Activated naive CD8-positive, alpha-beta T cell treated with anti-CD3 and anti-CD28 coated beads for 36 hours (primary cell): ENCODE results near the gene SORT1. TPM values are rescaled to one million over a fixed set of nuclear protein-coding genes. Genes with fewer than 3 reads are reported as not detected.
"Not testable (repeated sequence)": the region's sequence is repeated elsewhere in the genome, so short reads cannot be mapped to it uniquely, and the experiment has no call there.

Experiments used
- DNase-seq: peaks from one replicate; pipeline ENCODE4 v3.0.0; 2021
- H3K27ac Mint-ChIP-seq: one replicate; pipeline ENCODE4 v1.8.0; 2022; ENCODE audit warnings: mild to moderate bottlenecking, moderate library complexity, mixed read lengths
- H3K27me3 Mint-ChIP-seq: one replicate; pipeline ENCODE4 v1.8.0; 2022; ENCODE audit warnings: mild to moderate bottlenecking, mixed read lengths
- H3K36me3 Mint-ChIP-seq: one replicate; pipeline ENCODE4 v1.8.0; 2021; ENCODE audit warnings: mild to moderate bottlenecking, mixed read lengths
- H3K4me1 Mint-ChIP-seq: one replicate; pipeline ENCODE4 v1.8.0; 2021; ENCODE audit warnings: mixed read lengths
- H3K4me3 Mint-ChIP-seq: one replicate; pipeline ENCODE4 v1.8.0; 2022; ENCODE audit warnings: mild to moderate bottlenecking, moderate library complexity, mixed read lengths
- H3K9me3 Mint-ChIP-seq: one replicate; pipeline ENCODE4 v1.8.0; 2022; ENCODE audit warnings: mixed read lengths
- total RNA-seq, 2 experiments: library from RNA; stranded (reverse); gene quantifications; one replicate each; pipeline ENCODE4 v1.2.3, GENCODE V29; 2021

Gene SORT1
- total RNA-seq, 2 experiments from 2014 or later: 5.6 to 6.6 TPM

DNA sequence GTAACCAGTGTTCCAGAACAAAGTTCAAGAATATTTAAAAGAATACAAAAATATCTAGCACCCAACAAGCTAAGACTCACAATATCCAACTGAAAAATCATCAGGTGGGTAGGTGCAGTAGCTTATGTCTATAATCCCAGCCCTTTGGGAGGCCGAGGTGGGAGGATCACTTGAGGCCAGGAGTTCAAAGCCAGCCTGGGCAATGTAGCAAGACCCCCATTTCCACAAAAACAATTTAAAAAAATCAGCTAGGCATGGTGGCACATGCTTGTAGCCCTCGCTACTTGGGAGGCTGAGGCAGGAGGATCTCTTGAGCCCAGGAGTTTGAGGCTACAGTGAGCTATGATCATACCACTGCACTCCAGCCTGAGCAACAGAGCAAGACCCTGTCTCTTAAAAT lies 24.0 kb downstream of the SORT1 start:
- H3K9me3 Mint-ChIP-seq, H3K4me3 Mint-ChIP-seq, DNase-seq, H3K27ac Mint-ChIP-seq, H3K36me3 Mint-ChIP-seq: not testable (repeated sequence)
- H3K4me1 Mint-ChIP-seq: peaks cover 25% of the 10 kb centered on the region
- H3K27me3 Mint-ChIP-seq: peaks cover 14% of the 10 kb centered on the region

DNA sequence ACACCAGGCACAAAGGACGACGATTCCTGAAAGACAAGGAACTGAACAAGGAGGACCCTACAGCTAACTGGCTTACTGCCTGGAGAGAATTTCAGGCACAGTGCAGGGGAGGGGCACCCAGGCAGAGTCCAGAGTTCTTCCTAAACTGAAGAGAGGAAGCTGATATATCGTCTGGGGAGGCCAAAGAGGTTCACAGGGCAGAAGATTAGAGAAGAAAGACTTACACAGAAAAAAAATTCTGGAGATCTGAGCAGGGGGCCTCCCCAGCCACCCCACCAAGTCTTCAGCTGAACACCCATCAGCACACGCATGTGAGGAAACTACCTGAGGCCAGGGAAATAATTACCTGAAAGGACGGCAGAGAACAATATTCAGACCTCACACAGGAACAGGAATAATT lies 24.6 kb downstream of the SORT1 start:
- DNase-seq: no peak
- H3K4me3 Mint-ChIP-seq: no peak overlapping the region
- H3K27me3 Mint-ChIP-seq: peaks cover 14% of the 10 kb centered on the region

DNA sequence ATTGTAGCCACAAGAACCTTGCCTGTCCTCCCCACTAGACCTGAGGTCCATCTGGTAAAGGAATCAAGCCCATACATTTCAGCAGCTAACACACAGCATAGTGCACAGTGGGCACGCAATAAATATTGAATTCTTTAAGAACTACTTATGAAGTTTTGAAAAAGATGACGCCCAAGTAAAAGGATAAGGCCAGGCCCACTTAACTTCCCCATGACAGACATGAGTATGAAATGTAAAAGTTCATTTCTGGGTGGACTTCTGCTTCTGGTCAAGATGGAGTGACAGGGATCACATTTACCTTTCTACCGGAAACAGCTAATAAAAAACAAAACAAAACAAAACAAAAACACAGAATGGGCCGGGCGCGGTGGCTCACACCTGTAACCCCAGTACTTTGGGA lies 25.4 kb downstream of the SORT1 start:
- no peak for DNase-seq
- peaks cover 20% of the 10 kb centered on the region for H3K27me3 Mint-ChIP-seq
- no peak overlapping the region for H3K4me3 Mint-ChIP-seq
- H3K27ac Mint-ChIP-seq: no peak overlapping the region
- H3K9me3 Mint-ChIP-seq: no peaks in the 10 kb centered on the region
- H3K4me1 Mint-ChIP-seq: peaks cover 25% of the 10 kb centered on the region
- no peaks in the 10 kb centered on the region for H3K36me3 Mint-ChIP-seq

More for the DNA sequence above, 24.6 kb downstream of the SORT1 start:
- Mint-ChIP-seq H3K4me1 (peaks cover 25% of the 10 kb centered on the region), H3K9me3 (no peaks in the 10 kb centered on the region), H3K36me3 (no peaks in the 10 kb centered on the region), H3K27ac (no peak overlapping the region)

DNA sequence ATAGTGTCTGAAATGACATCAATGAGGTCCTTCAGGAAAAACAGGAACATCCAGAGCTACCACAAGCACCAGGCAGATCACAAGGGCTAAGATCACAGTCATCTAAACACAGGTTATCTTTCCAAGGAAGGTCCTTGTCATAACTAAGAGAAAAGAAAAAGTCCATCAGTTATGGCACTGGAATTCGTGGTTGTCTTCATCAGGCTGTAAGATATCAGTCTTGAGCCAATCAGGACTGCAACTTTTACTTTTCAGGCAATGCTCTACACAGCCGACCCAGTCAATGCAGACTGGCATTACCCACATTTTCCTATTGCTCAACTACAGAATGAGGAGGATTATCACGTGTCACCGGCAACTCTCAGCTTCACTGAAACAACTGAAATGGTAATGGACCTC lies 26.4 kb downstream of the SORT1 start:
- H3K4me3 Mint-ChIP-seq: no peak overlapping the region
- no peaks in the 10 kb centered on the region for H3K9me3 Mint-ChIP-seq
- H3K4me1 Mint-ChIP-seq: peaks cover 25% of the 10 kb centered on the region
- DNase-seq: peak; percentile 4
- no peaks in the 10 kb centered on the region for H3K36me3 Mint-ChIP-seq
- H3K27me3 Mint-ChIP-seq: peaks cover 24% of the 10 kb centered on the region
- H3K27ac Mint-ChIP-seq: no peak overlapping the region

DNA sequence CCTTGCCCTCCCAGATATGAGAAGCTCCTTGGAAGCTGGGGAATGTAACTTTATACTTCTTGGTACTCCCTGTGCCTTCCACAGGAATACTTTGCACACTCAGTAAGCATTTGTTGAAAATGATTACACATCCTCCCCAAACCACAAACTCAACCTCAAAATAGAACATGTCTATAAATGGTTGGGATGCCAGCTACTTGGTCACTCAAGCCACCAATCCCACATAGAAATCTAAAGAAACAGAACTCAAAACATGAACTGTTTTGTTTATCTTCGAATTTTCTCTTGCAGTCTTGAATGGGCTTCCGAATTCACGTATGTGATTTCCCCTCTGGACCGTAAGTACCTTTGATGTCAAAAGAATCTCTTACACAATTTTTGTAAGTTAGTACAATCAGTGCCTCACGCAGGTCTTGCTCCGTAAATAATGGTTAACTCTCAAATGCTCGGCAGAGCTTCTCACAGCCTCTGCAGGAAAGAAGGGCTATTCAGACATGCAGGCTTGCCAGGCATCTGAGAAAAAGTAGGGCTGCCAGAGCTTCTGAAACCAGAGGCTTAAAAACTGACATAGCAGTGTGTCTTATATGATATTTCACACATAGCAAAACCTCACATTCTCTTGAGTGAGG lies 26.9 kb downstream of the SORT1 start:
- H3K4me3 Mint-ChIP-seq: no peak overlapping the region
- no peak overlapping the region for H3K27ac Mint-ChIP-seq
- H3K4me1 Mint-ChIP-seq: peaks cover 24% of the 10 kb centered on the region
- no peaks in the 10 kb centered on the region for H3K9me3 Mint-ChIP-seq
- peaks cover 24% of the 10 kb centered on the region for H3K27me3 Mint-ChIP-seq
- no peak for DNase-seq
- no peaks in the 10 kb centered on the region for H3K36me3 Mint-ChIP-seq

DNA sequence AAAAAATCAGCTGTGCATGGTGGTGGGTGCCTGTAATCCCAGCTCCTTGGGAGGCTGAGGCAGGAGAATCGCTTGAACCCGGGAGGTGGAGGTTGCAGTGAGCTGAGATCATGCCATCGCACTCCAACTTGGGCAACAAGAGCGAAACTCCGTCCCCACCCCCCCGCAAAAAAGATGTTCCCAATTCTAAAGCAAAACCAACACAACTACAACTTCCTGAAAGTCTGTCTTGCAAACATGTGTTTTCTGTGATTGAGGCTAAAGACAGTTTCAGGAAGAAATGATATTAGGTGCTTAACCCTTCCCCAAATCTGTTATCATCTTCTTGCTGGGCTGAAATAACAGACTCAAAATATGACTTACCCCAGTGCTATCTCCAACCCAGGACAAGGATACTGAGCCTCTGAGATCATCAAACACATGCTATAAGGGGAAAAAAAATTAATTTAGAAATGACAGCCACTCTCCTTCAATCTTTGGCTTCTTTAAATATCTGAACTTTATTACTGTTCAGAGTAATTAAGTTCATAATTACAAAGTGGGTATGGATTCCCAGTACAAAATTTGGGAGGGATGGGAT lies 28.5 kb downstream of the SORT1 start:
- Mint-ChIP-seq H3K4me3 (no peak overlapping the region), H3K27me3 (peaks cover 24% of the 10 kb centered on the region), H3K27ac (no peak overlapping the region), H3K9me3 (no peaks in the 10 kb centered on the region), H3K4me1 (peaks cover 21% of the 10 kb centered on the region), H3K36me3 (no peaks in the 10 kb centered on the region)
- no peak for DNase-seq

DNA sequence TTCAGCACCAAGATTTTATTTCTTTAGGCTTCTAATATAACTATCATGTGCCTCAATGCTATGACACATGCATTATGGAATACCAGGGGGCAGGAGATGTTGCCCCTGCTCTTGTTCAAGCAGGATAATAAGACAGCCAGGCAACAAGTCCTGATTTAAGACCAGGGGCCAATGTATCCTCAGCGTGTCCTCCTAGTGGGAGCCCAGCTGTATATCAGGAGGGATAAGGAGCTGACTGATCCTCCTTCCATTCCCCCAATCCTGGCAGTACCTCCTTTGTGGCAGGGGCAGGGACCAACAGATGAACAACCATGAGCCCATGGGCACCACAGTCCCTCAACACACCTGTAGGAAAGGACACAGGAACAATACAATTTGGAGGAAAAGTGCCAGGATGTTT lies 29.3 kb downstream of the SORT1 start:
- Mint-ChIP-seq H3K4me1 (peaks cover 21% of the 10 kb centered on the region), H3K4me3 (no peak overlapping the region), H3K9me3 (no peaks in the 10 kb centered on the region), H3K27me3 (peaks cover 24% of the 10 kb centered on the region), H3K27ac (no peak overlapping the region), H3K36me3 (no peaks in the 10 kb centered on the region)
- no peak for DNase-seq

DNA sequence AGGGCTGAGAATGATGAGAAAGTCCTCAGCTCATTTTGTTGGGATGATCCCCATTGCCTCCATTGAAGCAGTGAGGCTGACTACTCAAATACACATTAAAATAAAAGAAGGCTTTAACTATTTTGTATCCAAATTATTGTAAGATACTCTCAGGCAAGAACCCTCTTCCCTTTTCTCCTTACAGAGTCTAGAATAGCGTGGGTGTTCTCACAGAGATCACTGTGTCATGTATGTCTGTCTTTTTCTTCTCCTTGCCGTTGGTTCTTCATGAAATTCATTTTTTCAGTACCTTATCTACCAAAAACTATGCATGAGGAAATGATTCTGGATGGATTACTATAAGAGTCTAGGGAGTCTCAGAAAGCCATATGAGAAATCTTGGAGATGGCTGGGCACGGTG lies 30.1 kb downstream of the SORT1 start:
- Mint-ChIP-seq H3K27ac (no peak overlapping the region), H3K36me3 (no peaks in the 10 kb centered on the region), H3K27me3 (peaks cover 21% of the 10 kb centered on the region), H3K4me1 (peaks cover 16% of the 10 kb centered on the region), H3K9me3 (no peaks in the 10 kb centered on the region), H3K4me3 (no peak overlapping the region)
- no peak for DNase-seq

DNA sequence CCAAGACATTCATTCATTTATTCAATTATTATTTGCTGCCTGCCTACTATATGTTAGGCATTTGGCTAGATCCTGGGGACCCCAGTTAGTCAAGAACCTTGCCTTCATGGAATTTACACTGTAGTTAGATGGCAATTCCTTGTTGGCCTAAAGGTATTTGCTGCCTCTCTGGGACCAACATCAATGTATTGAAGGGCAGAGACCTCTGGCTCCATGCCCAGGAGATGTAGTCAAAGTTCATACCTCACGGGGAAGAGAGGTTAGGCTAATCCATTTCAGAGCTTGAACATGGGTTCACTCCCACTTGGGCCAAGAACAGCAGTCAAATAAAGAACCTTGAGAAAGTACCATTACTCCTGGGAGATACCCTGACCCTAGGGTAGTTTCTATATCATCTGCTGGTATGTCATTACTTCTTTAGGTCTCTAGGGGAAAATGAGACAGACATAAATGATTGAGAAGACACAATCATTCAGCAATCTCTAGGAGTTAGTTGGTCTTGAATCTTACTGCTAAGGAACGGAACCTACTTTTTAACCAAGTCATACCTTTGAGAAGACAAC lies 32.0 kb downstream of the SORT1 start:
- no peak overlapping the region for H3K27ac Mint-ChIP-seq
- H3K36me3 Mint-ChIP-seq: no peaks in the 10 kb centered on the region
- H3K27me3 Mint-ChIP-seq: peaks cover 17% of the 10 kb centered on the region
- no peak for DNase-seq
- H3K4me3 Mint-ChIP-seq: no peak overlapping the region
- H3K9me3 Mint-ChIP-seq: no peaks in the 10 kb centered on the region
- H3K4me1 Mint-ChIP-seq: peaks cover 8% of the 10 kb centered on the region

DNA sequence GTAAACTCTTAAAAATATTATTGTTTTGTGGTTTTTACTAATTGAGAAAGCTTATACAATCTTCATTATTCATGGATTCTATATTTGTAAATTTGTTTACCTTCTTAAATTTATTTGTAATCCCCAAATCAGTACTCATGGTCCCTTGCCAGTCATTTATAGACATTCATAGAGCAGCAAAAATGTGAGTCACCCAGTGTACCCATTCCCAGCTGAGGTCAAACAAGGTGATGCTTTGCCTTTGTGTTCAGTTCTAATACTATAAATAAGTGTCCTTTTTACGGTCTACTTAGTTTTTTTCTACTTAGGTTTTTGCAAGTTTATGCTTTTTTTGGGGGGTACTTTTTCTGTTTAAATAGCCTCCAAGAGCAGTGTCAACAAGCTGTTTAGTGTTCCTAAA lies 36.1 kb downstream of the SORT1 start:
- Mint-ChIP-seq H3K27me3 (no peaks in the 10 kb centered on the region), H3K4me1 (peaks cover 1% of the 10 kb centered on the region), H3K36me3 (no peaks in the 10 kb centered on the region), H3K27ac (no peak overlapping the region), H3K9me3 (no peaks in the 10 kb centered on the region), H3K4me3 (no peak overlapping the region)
- DNase-seq: no peak

DNA sequence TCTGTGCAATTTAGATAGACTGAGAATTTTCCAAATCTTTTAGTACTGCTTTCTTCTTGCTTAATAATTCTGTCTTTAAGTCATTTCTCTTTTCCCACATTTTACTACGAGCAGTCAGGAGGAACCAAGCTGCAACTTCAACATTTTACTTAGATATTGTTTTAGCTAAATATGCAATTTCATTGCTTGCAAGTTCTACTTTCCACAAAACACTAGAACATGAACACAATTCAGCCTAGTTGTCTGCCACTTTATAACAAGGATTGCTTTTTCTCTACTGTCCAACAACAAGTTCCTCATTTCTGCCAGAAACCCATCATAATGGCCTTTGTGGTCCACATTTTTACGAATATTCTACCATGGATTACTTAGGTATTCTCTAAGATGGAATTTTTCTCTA lies 36.6 kb downstream of the SORT1 start:
- Mint-ChIP-seq H3K4me1 (peaks cover 1% of the 10 kb centered on the region), H3K27ac (no peak overlapping the region), H3K9me3 (no peaks in the 10 kb centered on the region), H3K36me3 (no peaks in the 10 kb centered on the region), H3K27me3 (no peaks in the 10 kb centered on the region), H3K4me3 (no peak overlapping the region)
- no peak for DNase-seq

DNA sequence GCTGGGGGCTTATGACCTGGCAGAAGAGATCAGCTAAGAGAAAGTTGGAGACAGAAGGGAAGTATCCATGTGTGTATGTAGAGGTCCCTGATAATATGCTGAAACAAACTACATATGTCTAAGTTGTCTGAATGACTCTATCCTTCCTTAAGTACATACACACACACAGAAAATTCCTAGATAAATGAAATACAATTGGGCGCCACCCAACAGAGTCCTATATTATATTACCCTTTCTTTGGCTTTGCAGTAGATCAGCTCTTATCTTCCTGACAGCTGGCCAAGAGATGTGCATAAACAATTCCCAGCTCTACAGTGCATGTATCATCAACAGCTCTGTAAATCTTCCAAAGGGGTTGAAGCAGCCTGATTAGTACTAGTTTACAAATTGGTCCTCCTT lies 40.1 kb downstream of the SORT1 start:
- DNase-seq: no peak
- Mint-ChIP-seq H3K27ac (no peak overlapping the region), H3K9me3 (no peaks in the 10 kb centered on the region), H3K4me1 (no peaks in the 10 kb centered on the region), H3K36me3 (no peaks in the 10 kb centered on the region), H3K4me3 (no peak overlapping the region), H3K27me3 (no peaks in the 10 kb centered on the region)

DNA sequence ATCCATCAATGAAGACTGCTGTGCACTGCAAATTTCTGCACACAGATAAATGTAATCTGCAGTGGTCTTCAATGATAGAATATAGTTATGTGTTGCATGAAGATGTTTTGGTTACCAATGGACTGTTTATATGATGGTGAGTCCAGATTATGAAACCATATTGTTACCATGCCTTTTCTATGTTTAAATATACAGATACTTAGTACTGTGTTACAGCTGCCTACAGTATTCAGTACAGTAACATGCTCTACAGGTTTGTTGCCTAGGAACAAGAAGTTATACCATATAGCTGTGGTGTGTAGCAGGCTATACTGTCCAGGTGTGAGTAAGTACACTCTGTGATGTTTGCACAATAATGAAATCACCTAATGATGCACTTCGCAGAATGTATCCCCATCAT lies 40.8 kb downstream of the SORT1 start:
- H3K27ac Mint-ChIP-seq: no peak overlapping the region
- no peak for DNase-seq
- no peak overlapping the region for H3K4me3 Mint-ChIP-seq
- H3K9me3 Mint-ChIP-seq: no peaks in the 10 kb centered on the region
- H3K27me3 Mint-ChIP-seq: no peaks in the 10 kb centered on the region
- no peaks in the 10 kb centered on the region for H3K36me3 Mint-ChIP-seq
- H3K4me1 Mint-ChIP-seq: no peaks in the 10 kb centered on the region

DNA sequence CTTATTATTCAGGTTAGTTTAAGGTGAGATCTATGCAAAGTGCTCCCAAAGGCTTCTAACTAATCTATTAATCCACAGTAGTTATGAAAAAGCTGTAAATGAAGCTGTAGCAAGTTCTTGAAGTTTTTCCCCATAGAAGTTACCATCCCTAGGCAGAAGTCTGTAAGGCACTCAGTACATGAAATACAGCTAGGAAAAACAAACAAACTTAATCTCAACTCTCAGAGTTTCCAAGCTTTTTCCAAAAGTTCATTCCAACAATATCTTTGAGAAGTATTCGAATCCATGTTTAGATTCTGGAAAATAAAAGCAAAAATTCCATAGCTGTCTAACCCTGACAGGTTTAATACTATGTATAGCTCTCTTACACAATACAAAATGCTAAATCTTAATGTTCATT lies 41.2 kb downstream of the SORT1 start:
- no peaks in the 10 kb centered on the region for H3K4me1 Mint-ChIP-seq
- H3K27ac Mint-ChIP-seq: no peak overlapping the region
- no peaks in the 10 kb centered on the region for H3K27me3 Mint-ChIP-seq
- H3K9me3 Mint-ChIP-seq: no peaks in the 10 kb centered on the region
- no peak for DNase-seq
- H3K4me3 Mint-ChIP-seq: no peak overlapping the region
- no peaks in the 10 kb centered on the region for H3K36me3 Mint-ChIP-seq

DNA sequence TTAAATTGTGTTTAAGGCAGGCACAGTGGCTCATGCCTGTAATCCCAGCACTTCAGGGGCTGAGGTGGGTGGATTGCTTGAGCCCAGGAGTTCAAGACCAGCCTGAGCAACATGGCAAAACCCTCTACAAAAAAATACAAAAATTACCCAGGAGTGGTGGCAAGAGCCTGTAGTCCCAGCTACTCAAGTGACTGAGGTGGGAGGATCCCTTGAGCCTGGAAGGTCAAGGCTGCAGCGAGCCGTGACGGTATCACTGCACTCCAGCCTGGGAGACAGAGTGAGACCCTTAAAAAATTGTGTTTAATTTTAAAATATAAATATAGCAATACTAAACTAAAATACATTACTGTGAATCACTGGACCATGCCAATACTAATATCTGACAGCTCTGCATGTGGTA lies 42.8 kb downstream of the SORT1 start:
- Mint-ChIP-seq H3K27me3 (no peaks in the 10 kb centered on the region), H3K36me3 (no peaks in the 10 kb centered on the region), H3K4me1 (no peaks in the 10 kb centered on the region), H3K9me3 (no peaks in the 10 kb centered on the region), H3K27ac (no peak overlapping the region), H3K4me3 (no peak overlapping the region)
- no peak for DNase-seq

DNA sequence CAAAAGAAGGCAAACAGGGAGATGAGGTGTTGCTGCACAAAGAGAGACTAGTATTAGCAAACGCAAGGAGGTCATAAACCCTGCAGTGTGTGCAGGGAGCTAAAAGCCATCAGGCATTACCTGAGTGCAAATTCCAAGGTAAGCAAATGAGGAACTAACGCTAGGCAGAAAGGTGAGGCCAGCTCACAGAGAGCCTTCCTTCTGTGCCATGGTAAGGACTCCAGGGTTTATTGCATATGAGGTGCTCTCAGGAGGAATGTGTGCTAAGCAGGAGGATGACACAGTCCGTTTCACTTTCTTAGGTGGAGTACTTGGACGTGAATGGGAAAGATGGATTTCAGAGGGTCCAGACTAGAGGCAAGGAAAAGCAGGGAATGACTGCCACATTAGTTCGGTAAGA lies 46.3 kb downstream of the SORT1 start:
- no peaks in the 10 kb centered on the region for H3K27me3 Mint-ChIP-seq
- no peaks in the 10 kb centered on the region for H3K9me3 Mint-ChIP-seq
- H3K27ac Mint-ChIP-seq: no peak overlapping the region
- H3K36me3 Mint-ChIP-seq: no peaks in the 10 kb centered on the region
- no peaks in the 10 kb centered on the region for H3K4me1 Mint-ChIP-seq
- DNase-seq: no peak
- H3K4me3 Mint-ChIP-seq: no peak overlapping the region
